Activated naive CD4-positive, alpha-beta T cell treated with anti-CD3 and anti-CD28 coated beads, Interleukin-2, amount 10 ng/mL, durations not matched to agents 7 days and 5 days (primary cell): ENCODE data around the gene SPATA31D1.

Source experiments
- CTCF ChIA-PET: fragments of 350-600 bp; sonication (Branson Sonifier 250); formaldehyde crosslinking; loops from one replicate; lab custom pipeline; 2021; ENCODE audit warnings: antibody characterized with exemption; lab: Charles Lee
- DNase-seq: peaks from one replicate; pipeline ENCODE4 v3.0.0-alpha.2; 2020
- H3K27ac Mint-ChIP-seq: one replicate; pipeline ENCODE4 v1.8.0; 2021; ENCODE audit warnings: mild to moderate bottlenecking, moderate library complexity, mixed read lengths
- H3K27me3 Mint-ChIP-seq: one replicate; pipeline ENCODE4 v1.8.0; 2021; ENCODE audit warnings: mild to moderate bottlenecking, mixed read lengths
- H3K36me3 Mint-ChIP-seq: one replicate; pipeline ENCODE4 v1.8.0; 2021; ENCODE audit warnings: mixed read lengths
- H3K4me1 Mint-ChIP-seq: one replicate; pipeline ENCODE4 v1.8.0; 2021; ENCODE audit warnings: mixed read lengths
- H3K4me3 Mint-ChIP-seq: one replicate; pipeline ENCODE4 v1.8.0; 2021; ENCODE audit warnings: mild to moderate bottlenecking, moderate library complexity, mixed read lengths
- H3K9me3 Mint-ChIP-seq: one replicate; pipeline ENCODE4 v1.8.0; 2021; ENCODE audit warnings: mixed read lengths

Gene SPATA31D1

DNA sequence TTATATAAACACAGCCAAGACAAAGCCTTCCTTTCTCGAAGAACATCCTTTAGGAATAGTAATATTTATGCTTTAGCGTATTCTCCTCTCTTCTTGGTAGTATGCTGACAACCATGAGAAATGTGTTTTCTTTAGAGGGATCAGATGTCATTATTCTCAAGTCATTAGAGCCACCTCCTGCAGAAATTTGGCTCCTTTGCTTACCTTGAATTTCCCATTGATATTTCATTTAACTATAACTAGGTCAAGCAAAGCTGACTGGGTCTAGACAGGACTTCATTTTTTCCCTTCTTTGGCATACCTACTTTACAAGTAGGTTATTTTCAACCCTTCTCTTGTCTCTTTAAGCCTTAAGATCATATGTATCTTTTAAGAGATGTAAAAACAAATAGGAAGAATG is 50.3 kb downstream of the SPATA31D1 start:
- Mint-ChIP-seq H3K4me1 (no peaks in the 10 kb centered on the region), H3K27ac (no peak overlapping the region), H3K9me3 (no peaks in the 10 kb centered on the region), H3K36me3 (no peaks in the 10 kb centered on the region), H3K27me3 (no peaks in the 10 kb centered on the region), H3K4me3 (no peak overlapping the region)
- CTCF ChIA-PET = no interaction called here
- DNase-seq = no peak
